Stimulated activated CD8-positive, alpha-beta memory T cell treated with anti-CD3 and anti-CD28 coated beads, Interleukin-4, amount 100 ng/mL, for 4 hours (primary cell): ENCODE measurements around the gene ZBED4.
A peak's percentile ranks its signal among the peaks of the same experiment; 100 is the strongest.

ENCODE experiments used
- DNase-seq, 2 donors: peaks; one replicate each; pipeline ENCODE4 v3.0.0-alpha.2; 2020; ENCODE audit warnings: low read depth in 2 of 2, low spot score in 1 of 2

Gene ZBED4

DNA sequence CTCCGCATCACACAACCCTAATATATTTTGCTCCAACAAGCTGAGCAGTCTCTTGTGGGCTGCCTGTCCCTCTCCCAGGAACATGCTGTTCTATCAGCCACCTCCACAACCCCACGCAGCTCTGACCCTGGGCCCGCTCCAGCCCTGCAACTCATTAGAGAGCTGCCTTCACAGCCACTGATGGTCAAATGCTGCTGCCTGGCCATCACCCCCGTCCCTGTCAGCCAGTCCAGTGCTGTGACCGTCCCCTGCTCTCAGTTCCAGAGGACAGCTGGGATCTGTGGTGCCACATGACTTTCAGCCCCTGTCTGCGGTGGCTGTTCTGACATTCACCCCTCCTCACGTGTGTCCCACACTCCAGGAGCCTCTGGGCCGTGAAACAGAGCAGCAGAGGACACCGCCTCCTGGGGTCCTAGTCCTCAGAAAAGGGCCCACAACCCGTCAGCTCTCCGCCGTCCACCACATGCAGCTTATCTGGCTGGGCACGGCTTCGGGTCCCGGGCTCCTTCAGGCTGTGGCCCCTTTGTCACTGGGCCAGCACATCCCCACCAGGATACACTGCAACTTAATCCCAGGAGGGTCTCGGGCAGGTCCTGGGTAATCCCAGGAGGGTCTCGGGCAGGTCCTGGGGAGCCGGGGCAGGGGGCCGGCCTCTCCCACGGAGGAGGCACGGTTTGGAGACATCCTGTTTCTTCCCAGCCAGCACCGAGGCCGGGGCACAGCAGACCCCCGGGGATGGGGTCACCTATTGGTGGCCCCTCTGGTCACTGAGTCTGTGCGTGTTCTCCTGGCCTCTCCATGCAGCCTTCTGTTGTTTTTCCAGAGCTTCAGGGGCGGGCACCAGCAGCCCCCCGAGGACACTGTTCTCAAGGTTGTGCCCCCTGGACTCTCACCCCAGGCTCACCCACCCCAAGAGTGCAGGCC is 79.9 kb downstream of the ZBED4 start:
- DNase-seq: no peak

DNA sequence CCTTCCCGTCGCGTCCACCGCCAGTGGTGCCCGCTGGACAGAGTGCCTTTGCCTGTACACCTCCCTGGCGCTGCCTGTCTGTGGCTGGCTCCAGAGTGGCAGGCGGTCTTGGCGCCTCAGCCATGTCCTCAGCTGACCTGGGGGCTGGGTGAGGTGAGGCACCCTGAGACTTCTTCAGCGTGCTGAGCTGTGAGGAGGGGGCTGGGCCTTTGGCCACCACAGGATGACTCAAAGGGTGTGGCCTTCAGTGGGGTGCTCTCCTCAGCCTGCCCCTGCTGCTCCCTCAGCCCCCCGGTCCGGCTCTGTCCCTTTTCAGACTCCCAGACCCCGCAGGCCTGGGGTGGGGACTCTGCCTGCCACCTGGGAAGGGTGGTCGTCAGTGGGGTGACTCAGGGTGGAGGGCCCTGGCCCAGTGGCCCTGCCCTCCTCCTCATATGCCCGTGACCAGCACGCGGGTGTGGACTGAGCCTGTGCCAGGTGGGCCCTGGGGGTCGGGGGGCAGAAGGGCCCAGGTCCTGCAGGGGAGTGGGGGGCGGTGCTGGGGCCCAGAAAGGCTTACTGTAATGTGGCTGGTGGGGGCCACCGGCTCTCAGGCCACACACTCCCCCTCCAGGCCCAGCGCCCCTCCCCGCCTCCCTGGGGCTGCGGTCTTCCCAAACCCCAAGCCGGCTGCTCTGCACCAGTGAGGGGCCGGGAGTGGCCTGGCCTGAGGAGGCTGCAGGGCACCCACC is 80.7 kb downstream of the ZBED4 start:
- DNase-seq: no peak

- DNase-seq: peak; percentile 84 to 87
Measured at GRCh38 chr22:49934891-49935557, 81.4 kb downstream of the ZBED4 start.

GRCh38 chr22:49935561-49935960 is 81.9 kb downstream of the ZBED4 start:
- no peak for DNase-seq

- DNase-seq: peak; percentile 86 to 99
Measured at GRCh38 chr22:49936018-49936972, 82.7 kb downstream of the ZBED4 start.

DNA sequence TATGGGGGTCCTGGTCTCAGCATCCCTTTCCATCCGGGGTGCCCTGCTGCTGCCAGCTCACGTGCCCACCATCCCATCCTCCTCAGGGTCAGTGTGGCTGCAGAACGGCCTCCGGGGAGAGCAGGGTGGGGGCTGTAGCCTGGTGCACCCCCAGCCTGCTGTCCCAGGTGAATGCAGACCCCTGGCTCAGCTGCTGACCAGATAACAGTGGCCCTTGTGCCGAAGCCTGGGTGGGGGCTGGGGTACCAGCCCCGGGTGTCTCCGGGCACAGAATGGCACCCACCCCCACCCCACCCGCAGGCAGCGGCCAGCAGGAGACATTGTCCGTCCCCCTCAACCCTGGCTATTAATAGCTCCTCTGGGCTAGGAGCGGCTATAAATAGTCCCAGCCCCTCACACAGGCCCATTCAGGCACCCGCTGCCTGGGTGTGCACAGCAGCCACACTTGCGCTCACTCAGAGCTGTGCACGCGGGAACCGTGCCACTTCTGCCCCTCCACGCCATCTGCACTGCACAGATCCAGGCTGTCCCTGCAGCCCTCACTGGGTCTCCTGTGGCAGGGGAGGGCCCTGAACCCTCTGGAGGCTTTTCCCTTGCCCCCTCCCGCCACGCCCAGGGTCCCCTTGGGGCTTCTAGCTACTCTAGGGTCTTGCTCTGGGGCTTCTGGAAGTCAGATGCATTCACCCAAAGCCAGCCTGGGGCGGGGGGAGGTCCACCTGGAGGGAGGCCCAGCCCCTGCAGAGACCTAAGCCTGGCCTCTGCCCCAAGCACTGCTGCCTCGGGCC is 83.5 kb downstream of the ZBED4 start:
- DNase-seq: no peak

DNA sequence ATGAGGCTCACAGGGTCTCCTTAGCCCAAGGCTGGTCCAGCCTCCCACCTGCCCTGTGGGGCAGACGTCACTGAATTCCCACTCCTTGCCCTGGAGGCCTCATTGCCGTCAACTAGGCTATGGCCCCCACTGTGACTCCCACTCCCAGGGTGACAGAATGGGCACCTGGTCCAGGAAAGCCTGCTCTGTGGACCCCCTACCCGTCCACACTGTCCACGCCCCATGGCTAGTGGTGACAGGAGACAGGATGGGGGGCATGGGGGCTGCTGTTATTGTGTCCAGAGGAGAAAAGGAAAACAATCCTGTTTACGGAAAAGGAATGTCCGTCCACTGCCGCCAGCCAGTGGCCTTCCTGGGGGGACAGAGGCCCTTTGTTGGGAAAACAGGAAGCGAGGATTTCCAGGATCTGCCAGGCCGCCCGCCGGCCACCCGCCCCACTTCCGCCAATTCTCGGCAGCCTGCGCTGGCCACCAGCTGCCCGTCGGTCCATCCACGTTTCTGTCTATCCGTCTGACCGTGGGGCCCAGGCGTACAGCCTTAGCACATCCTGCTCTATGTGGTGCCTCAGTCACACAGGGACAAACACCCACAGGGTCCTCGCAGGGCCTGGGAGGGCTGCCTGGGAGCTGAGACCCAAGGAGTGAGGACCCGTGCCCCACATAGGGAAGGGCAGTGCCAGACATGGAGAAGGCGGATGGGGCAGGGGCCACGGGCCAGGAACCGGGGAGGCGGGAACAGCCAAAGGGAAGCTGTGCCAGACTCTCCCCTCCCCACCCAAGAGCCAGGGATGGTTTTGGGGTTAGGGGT is 84.3 kb downstream of the ZBED4 start:
- DNase-seq: no peak

DNA sequence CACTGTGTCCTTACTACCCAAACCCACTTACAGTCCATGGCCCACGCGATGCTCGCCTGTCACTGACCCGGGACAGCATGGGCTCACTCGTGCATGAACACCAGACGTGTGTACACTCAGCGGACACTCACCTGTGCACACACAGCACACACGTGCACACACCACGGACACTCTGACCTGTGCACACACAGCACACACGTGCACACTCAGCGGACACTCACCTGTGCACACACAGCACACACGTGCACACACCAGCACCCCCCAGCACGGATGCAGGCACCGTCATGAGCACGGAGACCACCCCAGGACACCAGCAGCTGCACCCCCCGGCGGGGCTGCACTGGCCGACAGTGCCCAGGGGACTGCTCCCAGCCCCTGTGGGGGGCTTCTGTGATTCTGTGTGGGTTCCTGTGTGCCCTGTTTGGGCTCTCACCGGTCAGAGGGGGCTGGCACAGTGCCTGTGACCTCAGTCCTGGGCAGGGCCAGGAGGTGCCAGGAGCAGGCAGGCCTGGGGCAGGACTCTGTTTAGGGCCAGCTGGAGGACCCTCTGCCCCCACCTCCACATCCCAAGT is 85.0 kb downstream of the ZBED4 start:
- no peak for DNase-seq
